GM21381 (cell line): ENCODE data around the gene CCDC158.
"Not testable (repeated sequence)": the region's sequence is repeated elsewhere in the genome, so short reads cannot be mapped to it uniquely, and the experiment has no call there.

Experiments used
- ATAC-seq: cut with Tn5 transposase; IDR thresholded peaks from one replicate; pipeline ENCODE4 v1.9.1; 2021; ENCODE audit warnings: mild to moderate bottlenecking, moderate library complexity; ENCODE audit not compliant: unreplicated experiment

CCDC158 gene

GRCh38 chr4:76430519-76431388, 9.8 kb upstream of the CCDC158 start:
- no peak for ATAC-seq

GRCh38 chr4:76429636-76430035, 8.7 kb upstream of the CCDC158 start:
- ATAC-seq, result no peak

GRCh38 chr4:76426272-76426671, 5.3 kb upstream of the CCDC158 start:
- ATAC-seq, result no peak

GRCh38 chr4:76423159-76423558, 2.2 kb upstream of the CCDC158 start:
- ATAC-seq, result not testable (repeated sequence)

- ATAC-seq, result no peak
Observed at GRCh38 chr4:76420188-76420761, 666 bp downstream of the CCDC158 start.

GRCh38 chr4:76410636-76411035, 10.3 kb downstream of the CCDC158 start:
- ATAC-seq, result no peak

- no peak for ATAC-seq
Observed at GRCh38 chr4:76407440-76408119, 13.4 kb downstream of the CCDC158 start.

- ATAC-seq, result no peak
Observed at GRCh38 chr4:76406081-76406480, 14.9 kb downstream of the CCDC158 start.

GRCh38 chr4:76401654-76402053, 19.3 kb downstream of the CCDC158 start:
- no peak for ATAC-seq

GRCh38 chr4:76388160-76388908, 32.6 kb downstream of the CCDC158 start:
- ATAC-seq, result no peak

GRCh38 chr4:76386566-76387305, 34.2 kb downstream of the CCDC158 start:
- no peak for ATAC-seq

- no peak for ATAC-seq
Observed at GRCh38 chr4:76385974-76386373, 35.0 kb downstream of the CCDC158 start.

GRCh38 chr4:76384052-76384451, 36.9 kb downstream of the CCDC158 start:
- no peak for ATAC-seq

- ATAC-seq, result no peak
Observed at GRCh38 chr4:76383001-76383400, 37.9 kb downstream of the CCDC158 start.

GRCh38 chr4:76381986-76382385, 39.0 kb downstream of the CCDC158 start:
- ATAC-seq, result no peak

GRCh38 chr4:76380561-76380960, 40.4 kb downstream of the CCDC158 start:
- ATAC-seq, result no peak

- no peak for ATAC-seq
Observed at GRCh38 chr4:76377911-76378310, 43.0 kb downstream of the CCDC158 start.

- no peak for ATAC-seq
Observed at GRCh38 chr4:76377481-76377901, 43.5 kb downstream of the CCDC158 start.

- ATAC-seq, result no peak
Observed at GRCh38 chr4:76376534-76376933, 44.4 kb downstream of the CCDC158 start.

GRCh38 chr4:76375703-76376102, 45.2 kb downstream of the CCDC158 start:
- no peak for ATAC-seq
